CD4-positive, alpha-beta T cell treated with Interleukin-15 for 1 hour (primary cell): ENCODE data around the gene TRPM3.

Experiments
- DNase-seq: peaks from one replicate; pipeline ENCODE4 v3.0.0-alpha.2; 2020

Gene TRPM3

DNA sequence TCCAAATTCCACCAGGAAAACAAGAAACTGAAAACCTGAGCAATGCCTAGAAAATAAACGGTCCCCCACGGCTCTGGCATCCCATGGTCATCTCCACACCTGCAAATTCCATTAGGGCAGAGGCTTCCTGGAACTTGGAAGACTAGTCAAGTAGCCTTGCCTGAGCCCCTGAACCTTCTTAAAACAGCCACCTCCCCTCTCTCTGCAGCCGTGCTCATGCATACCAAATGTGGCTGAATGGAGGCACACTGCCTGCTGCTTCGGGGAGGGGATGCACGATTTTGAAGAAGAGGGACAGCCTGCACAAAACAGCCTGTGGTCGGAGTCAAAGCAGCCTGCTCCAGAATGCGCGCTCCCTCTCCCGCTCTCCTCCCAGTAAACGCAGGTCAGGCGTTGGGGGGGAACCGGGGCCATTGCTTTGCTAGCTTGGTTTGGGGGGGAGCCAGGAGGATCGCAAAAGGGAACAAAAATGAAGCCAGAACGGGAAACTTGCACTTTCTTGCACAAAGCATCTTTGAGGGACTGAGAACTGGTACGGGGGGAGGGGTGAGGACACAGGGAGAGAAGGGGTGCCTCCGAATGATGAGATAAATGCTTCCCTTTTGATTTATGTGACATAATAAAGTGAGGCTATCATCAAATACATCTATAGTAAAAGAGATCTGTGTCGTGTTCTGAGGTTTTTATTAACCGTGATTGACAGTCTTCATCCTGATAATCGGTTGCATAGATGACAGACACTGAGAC is at the start of gene TRPM3:
TRPM3 (minus strand) TSS at position 347 of the 747 bp plus-strand sequence; CDS start at position 80, 267 bp downstream.
- DNase-seq: no peak

DNA sequence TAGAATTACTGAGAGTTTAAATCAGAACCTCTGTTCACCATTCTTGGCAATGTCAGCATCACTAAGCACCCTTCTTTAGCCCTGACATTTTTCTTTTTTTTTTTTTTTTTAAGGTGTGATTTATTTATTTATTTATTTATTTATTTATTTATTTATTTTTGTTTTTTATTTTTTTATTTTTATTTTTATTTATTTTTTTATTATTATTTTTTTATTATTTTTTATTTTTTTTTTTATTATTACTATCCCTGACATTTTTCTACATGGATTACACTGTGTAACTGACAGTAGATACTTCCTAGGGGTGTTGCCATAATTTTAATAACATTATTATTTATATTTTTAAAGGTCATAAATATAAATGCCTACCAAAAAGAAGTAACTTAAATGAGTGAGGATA is 47.0 kb upstream of the TRPM3 start:
- DNase-seq: no peak

DNA sequence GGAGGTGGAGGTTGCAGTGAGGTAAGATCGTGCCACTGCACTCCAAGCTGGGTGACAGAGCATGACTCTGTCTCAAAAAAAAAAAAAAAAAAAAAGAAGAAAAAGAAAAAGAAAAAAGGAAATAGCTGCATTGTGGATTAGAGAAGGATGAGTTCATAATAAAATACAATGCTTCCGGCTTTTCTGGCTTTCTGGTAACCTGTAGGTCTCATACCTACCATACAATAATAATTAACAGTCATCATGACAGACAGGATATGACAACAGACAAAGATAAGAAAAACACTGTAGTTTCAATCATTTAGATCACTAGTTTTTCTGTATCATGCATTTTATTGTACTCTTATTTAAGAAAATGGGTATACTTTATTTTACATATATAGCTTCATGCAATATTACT is 40.7 kb upstream of the TRPM3 start:
- no peak for DNase-seq

DNA sequence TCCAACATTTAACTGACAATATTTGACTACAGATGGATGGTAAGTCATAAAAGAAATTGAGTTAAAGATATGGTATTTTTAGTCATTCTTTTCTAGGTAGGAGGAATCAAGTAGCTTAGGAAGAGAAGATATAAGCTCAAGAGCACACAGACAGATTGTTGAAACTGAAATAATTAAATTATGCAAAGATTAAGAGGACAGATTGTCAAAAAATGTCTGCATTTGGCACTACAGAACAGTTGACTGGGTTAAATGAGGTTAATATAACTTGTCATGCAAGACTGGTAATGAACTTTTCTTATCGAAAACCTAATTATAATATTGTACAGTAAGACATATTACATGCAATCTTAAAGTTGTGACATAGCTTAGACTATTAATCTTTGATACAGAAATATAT is 36.3 kb upstream of the TRPM3 start:
- no peak for DNase-seq

DNA sequence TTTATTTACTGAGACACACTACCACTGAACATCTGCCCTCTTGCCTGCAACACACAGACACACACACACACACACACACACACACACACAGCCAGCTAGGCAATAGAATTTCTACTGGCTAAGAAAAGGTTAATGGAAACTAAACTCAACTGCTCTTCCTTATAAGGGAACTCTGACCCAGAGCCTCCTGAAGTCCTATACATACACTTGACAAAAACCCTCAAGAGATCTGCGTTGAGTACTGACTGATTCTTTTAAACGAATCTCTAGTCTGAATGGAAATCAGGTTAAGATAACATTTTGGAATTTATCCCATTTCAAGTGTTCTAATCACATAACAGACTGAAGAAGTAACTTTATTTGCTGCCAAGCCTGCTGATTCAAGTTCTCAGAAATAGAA is 25.9 kb upstream of the TRPM3 start:
- no peak for DNase-seq

DNA sequence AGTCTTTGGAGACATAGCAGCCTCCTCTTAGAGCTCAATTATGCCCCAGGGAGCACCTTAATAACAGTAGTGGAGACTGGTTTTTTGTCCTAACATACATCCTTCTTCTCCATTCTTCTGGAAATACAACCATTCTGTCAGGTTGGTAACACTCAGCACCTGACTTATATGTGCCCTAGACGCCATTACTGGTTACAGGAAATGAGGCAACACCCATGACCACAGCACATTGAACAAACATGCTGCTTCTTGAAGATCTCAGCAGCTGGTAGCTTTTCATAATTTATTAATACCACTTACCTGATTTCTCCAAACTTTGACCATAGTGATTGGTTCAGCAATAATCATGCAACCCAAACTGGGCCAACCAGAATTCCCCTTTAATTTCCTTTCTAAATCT is 25.1 kb upstream of the TRPM3 start:
- DNase-seq: no peak

DNA sequence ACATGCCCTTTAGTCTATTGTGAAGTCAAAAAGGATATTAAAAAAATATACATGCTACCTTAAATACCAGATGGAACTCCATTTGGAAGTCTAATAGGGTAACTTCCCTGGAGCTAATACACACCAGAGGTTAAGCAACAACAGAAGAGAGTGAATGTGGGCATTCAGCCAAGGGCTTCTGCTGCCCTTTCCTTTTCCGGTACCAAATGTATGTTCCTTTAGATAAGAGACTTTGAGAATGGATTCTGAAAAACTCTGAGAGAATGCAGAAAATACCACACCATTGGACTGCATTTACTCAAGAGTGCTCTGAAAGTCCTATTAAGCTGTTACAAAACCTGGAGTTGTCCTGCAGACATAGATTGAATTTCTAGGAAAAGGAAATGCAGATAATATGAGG is 23.8 kb upstream of the TRPM3 start:
- no peak for DNase-seq

DNA sequence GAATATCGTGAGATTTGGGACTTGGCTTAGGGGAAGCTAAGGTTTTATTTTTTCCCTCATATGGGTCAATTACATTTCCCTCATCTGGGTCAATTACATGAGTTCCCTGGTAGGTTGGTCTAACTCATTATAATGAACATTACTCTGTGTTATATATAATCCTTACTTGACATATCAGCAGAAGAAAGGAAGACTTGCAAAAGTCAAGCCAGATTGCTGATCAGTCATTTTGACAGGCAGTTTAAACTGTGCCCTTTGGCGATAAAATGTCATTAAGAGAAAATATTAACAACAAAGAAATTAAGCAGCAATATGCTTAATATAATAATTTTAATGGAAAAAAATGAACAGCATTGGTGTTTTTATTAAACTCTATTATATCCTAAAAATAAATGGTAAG is 23.1 kb upstream of the TRPM3 start:
- no peak for DNase-seq

DNA sequence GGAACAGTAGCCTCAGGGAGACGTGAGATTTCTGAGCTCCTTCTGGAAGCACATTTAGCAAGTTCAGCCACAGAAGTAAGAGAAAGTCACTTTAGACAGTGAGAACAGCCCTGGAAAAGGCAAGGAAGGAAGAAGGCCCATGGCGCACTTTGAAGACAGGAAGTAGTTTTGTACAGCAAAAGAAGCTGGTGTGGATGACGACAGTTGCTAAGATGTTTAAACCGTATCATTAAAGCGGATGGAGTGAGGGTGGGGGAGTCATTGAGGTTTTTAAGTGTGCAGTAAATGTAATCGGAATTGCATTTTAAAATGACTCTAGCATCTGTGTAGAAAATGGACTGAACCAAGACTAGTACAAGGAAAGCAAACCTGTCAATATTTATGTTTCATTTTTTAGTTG is 15.3 kb upstream of the TRPM3 start:
- DNase-seq: no peak

DNA sequence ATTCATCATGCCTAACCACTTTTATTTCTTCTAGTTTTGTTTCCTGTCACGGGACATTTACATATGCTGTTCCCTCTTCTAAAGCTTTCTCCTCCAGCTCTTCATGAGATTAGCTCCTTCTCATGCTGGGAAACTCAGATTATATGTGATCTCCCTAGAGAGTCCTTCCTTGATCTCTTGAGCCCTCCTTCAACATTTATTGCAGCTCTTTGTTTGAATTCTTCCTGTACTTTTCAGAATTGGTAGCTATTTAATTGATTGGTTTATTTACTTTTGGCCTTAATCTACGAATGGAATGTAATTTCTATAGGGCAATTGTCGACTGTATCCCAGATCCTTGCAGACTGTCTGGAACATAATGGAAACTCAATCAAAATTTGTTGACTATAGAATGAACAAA is 9.7 kb upstream of the TRPM3 start:
- no peak for DNase-seq

DNA sequence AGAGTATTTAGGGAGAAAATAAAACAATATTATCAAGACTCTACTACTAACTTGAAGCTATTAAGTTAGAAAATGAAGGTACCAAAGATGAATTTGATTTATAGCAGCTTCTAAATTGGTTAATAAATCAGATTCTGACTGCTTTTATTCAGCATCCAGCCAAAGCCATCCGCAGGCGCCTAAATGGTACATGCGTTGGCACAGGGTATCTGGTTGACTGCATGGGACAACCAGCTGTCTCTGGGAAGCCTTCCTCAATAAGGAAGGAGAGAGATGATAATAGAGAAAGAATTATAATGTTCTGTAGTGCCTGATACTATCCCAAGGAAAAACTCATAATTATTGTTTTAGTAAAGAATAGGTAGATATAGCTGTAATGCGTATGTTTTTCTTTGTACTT is 9.1 kb upstream of the TRPM3 start:
- DNase-seq: no peak

DNA sequence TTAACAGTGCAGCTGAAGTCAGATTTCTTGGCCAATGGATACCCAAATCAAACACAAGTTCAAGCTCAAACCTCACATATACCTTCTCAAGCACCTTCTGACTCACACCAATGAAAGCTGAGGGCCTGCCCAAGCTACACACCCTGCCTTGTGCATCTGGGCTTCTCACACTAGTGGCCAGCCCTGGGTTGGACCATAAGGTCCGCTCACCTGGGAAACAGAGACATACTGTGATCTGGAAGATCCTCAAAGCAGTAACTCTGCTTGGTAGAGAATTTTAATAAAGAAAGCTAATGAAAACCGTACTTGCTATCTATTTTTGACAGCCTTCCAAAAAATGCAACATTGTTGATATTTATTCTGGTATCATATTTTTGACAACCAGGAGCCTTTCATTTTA is 7.4 kb upstream of the TRPM3 start:
- no peak for DNase-seq

DNA sequence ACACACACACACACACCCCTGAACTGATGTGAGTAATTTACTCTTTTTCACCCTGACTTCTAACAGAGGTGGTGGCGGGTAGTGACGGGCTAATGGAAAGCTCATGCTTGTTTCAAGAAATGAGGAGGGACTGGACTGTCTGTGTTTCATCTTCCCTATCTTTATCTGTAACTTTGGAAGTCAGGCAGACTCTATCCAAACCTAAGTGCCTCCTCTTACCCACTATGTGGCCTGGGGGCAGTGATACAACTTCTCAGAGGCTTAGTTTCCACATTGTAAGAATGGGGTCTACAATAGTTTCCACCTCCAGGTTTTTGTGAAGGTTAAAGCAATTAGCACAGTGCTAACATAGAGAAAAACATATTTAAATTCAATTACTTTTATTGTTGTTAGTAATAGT is 5.9 kb upstream of the TRPM3 start:
- DNase-seq: no peak

DNA sequence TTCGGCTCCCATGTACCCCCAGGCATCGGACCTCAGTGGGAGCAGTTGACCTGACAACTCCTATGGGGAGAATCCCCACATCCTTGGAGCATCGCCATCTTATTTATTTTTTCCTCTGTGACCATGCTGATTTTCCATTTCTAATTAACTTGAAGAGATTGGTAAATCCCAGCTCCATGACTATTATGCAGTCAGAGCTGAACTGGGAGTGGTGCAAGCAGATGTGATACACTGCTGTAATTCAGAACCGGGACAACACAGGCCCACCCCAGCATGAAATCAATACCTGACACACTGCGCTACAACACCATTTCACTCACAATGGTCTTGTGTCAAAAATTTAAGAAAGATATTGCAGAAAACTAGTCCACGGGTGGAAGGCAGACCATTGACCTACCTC is 1.0 kb upstream of the TRPM3 start:
- no peak for DNase-seq

DNA sequence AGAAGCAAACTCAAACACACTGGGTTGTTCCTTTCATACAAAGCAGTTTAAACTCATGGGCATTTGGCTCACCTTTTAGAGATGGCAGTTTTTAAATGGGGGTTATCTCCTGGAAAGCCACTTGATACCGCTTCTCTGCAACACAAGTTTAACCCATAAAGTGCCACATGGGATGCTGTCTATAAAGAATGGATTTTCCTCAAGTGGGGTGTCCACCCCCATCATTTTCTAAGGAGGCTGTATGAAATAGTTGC is 528 bp upstream of the TRPM3 start:
- DNase-seq: no peak

DNA sequence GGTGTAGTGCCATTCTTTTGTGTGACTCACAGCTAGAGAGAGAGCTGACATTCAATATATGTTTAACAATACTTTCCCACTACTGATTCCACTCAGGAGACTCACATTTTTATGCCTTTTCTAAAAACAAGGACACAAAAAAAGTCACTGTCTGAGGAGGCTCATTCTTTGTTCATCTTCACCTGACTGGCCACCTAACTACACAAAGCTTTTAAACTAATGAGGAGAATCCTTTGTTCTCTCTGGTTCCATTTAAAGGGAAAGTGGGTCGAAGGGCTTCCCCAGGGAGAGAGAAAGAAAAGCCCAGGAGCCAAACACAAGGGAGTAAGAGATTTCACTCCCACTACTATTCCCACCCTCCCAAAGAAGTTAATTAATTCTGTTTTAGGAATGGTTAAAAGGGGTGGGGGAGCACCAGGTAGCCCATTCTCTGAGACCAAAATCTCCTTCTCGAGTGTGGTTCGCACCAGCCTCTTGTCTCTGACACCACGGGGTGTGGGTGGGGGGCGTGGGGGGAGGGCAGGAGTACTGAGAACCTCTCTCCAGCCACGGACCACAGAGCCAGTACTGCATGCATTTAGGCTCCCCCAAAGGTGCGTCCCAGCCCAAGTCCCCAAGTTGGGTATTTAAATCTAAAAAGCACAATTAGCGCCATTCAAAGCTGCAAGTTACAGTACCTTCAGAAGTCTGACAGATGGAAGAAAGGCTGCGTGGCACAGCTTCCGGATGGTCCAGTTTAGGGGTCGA is 747 bp downstream of the TRPM3 start:
- no peak for DNase-seq

DNA sequence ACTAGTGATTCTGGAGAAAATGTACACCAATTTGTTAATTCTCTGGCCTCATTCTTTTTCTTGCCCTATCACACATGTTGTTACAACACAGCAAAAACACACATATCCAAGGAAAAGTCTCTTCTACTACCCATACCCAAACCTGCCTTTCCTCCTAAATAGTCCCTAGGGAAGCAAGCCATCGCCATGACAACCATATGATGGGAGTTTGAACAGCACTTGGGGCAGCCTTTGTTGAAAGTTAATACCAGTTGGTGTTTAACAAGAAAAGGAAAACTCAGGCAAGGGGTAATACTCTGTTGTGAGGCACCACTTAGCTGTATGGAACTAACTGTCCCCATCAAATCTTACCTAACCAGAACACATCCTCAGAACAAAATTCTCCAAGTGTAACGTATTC is 1.7 kb downstream of the TRPM3 start:
- no peak for DNase-seq

DNA sequence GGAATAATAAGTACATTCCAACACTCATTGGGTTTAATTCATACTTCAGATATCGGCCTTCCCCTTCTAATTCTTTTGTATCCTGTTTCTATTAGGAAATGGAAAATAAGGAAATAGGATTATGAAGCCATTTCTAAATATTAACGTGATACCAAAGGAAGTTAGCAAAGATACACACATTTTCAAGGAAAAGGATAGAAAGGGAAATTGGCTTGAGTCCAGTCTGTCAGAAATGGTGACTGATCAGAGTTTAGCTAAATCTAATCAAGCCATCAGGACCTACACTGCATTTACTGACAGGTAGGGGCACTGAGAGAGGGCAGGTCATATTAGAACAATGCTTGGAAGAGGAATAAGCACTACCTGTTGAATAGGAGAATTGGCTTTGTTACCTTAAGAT is 3.1 kb downstream of the TRPM3 start:
- no peak for DNase-seq

DNA sequence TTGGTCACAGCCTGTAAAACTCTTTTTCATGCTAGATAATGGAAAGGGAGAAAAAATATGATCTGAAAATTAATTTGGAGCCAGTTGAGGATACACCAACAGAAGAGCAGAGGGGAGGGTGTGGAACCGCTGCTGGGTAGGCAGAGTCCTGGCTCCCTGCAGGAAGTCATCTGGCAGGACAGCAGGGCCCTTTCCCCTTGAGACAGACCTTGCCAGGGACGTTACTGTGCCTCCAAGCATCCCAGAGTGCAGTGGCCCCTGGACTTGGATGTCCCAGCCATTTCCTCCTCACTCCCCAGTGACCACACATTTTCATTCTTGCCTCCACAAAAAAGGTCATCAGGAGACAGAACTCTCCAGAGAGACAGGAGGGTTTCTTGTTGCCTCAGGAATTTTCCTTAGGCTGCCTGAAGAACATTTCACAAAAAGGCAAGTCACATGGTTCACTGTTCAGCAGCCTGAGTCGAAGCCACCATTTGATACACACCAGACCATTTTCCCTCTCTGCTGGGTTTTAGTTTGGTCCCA is 5.9 kb downstream of the TRPM3 start:
- no peak for DNase-seq

DNA sequence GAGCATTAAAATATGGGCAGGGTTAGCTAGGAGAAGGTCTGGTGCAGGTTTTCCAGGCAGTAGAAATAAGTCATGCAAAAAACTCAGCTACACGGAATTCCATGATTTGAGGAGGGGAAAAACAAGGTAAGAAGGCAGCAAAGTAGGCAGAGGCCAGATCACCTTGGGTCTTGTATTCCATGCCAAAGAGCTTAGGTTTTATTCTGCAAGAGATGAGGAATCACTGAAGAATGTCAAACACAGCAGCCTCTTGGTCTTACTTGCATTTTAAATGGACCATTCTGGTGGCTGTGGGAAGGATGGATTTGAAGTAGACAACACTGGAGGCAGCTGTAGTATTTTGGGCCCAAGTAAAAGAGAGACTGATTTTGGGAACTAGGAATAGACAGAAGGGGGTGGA is 8.6 kb downstream of the TRPM3 start:
- DNase-seq: no peak

DNA sequence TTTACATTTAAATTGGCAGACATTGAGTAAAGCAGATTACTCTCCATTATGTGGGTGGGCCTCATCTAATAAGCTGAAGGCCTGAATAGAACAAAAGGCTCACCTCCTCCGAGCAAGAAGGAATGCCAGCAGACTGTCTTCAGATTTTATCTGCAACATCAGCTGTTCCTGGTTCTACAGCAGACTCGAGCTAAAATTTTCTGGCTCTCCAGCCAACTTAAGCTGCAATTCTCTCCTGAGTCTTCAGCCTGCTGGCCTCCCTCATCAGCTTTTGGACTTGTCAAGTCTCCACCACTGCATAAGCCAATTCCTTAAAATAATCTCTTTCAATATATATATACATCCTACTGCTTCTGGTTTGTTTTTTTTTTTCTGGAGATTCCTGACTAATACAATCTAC is 12.5 kb downstream of the TRPM3 start:
- no peak for DNase-seq

DNA sequence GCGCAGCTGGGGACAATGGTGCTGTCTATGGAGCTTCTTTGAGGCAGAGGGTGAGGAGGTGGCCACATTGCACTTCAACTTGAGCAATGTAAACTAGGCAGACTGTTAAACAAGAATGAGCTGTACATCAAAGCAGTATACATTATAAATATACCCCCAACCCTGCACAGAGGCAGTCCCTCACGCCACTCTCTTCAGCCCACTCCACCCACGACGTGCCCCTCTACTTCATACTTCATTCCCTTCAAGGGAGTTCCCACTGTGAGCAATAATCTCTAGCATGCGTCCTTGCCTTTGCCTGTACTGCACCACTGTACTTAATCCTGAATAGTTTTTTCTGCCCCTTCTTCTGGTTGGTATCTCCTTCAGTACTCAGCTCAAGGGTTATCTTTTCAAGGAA is 14.4 kb downstream of the TRPM3 start:
- DNase-seq: no peak

DNA sequence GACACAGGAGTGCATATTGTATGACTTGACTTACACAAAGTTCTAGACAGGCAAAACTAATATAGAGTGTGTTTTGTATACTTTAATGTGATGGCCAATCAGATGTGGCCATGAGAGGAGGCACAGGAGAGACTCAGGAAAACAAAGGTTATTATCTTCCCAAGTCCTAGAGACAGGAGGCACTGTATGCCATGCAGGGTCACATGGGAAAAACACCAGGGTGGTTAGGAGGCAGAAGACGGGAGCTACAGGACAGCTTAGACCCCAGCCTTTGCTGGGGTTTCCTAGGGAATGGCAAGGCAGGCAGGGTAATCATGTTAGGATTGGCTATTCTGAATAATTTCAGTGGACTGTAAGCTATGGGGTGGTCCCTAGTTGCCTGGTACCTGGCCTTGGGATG is 16.2 kb downstream of the TRPM3 start:
- no peak for DNase-seq

DNA sequence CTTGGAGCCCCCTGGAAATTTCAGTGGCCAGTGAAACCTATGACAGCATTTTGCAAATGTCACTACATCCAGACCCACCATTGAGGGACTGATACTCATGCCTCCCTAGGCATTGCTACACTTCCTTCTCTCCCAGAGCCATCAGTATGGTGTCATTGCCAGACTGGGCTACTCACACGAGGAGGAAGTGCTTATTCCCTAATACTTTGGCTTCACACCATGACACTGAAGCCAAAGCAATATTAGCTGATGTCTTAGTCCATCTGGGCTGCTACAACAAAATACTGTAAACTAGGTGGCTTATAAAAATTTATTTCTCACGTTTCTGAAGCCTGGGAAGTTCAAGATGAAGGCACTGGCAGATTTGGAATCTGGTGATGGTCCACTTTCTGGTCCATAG is 22.6 kb downstream of the TRPM3 start:
- DNase-seq: no peak

DNA sequence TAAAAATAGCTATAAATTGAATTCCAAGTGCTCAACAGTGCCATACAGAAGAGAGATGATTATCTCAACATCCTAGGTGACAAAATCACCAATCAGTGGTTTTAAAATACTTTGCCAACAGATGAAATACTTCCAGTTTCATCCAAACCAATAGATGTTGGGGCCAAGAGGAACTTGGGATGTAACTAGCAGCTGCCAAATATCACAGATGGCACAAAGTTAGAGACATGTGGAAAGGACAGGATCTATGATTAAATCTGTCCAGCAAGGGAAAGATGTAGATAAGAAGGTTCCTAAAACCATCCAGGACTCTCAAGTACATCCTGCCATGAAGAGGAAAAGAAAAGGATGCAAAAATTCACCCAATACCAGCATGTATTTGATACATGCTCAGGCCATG is 23.8 kb downstream of the TRPM3 start:
- DNase-seq: no peak
